Endothelial cell of umbilical vein (primary cell): ENCODE results near the gene MBD3. TPM values are rescaled to one million over a fixed set of nuclear protein-coding genes. Genes with fewer than 3 reads are reported as not detected.

Source experiments
- BruUV-seq: library from RNA; stranded (reverse); fragments of 400-500 nt; replicated peaks from 2 replicates; lab custom pipeline; 2021; lab: Mats Ljungman, UMichigan
- CTCF ChIA-PET: fragments of 300-600, 350-600 bp; sonication (Branson Sonifier 250); formaldehyde crosslinking; loops from one replicate; lab custom pipeline; 2021; ENCODE audit warnings: antibody characterized with exemption, inconsistent platforms; lab: Charles Lee
- POLR2A ChIA-PET: fragments of 300-600, 350-600 bp; sonication (Branson Sonifier 250); formaldehyde crosslinking; loops from one replicate; lab custom pipeline; 2021; ENCODE audit warnings: antibody characterized with exemption, inconsistent platforms; lab: Charles Lee
- DNase-seq: peaks from one replicate; pipeline ENCODE4 v3.0.0-alpha.2; 2011; ENCODE audit warnings: low read depth, low spot score
- FAIRE-seq: peaks from 2 replicates; lab custom pipeline; 2011; peaks lifted over from hg19 to GRCh38; lab: Jason Lieb, UNC
- H2AFZ ChIP-seq: 2 replicates; pipeline ENCODE4 v1.6.0; 2012; ENCODE audit warnings: low read depth, low read length, control low read depth, inconsistent platforms
- H3K27ac ChIP-seq: 2 replicates; pipeline ENCODE4 v1.5.1; 2011; ENCODE audit warnings: low read depth, mild to moderate bottlenecking, control low read depth, low read length, moderate library complexity; ENCODE audit not compliant: insufficient read depth
- H3K27me3 ChIP-seq, 2 experiments: 2 replicates each; pipeline versions ENCODE4 v1.6.0 to v1.6.1; 2011; ENCODE audit warnings: low read length in 2 of 2, mixed read lengths in 1 of 2; ENCODE audit not compliant: control insufficient read depth in 2 of 2, insufficient read depth in 2 of 2
- H3K36me3 ChIP-seq, 2 experiments: 2 replicates in 1 of 2; 3 replicates in 1 of 2; pipeline ENCODE4 v1.5.1; 2011; ENCODE audit warnings: low read length in 2 of 2, mild to moderate bottlenecking in 1 of 2, moderate library complexity in 1 of 2; ENCODE audit not compliant: control insufficient read depth in 2 of 2, insufficient read depth in 2 of 2; ENCODE audit errors: extremely low read depth in 1 of 2
- H3K4me1 ChIP-seq: 3 replicates; pipeline ENCODE4 v1.5.1; 2011; ENCODE audit warnings: mild to moderate bottlenecking, low read length; ENCODE audit not compliant: control insufficient read depth, insufficient read depth; ENCODE audit errors: extremely low read depth
- H3K4me2 ChIP-seq: 2 replicates; pipeline ENCODE4 v1.6.1; 2011; ENCODE audit warnings: low read length, control low read depth, mixed read lengths; ENCODE audit not compliant: insufficient read depth
- H3K4me3 ChIP-seq, 3 experiments: fragments of 200-600 bp in 1 of 3; sonication (generic), shearing (Covaris generic) in 1 of 3; replicated peaks in 1 of 3; 2 replicates each; pipeline ENCODE4 v1.5.1; 2011 to 2016; ENCODE audit warnings: control low read depth in 3 of 3, low read length in 3 of 3, mild to moderate bottlenecking in 2 of 3, inconsistent platforms in 1 of 3, low read depth in 1 of 3, moderate library complexity in 1 of 3; ENCODE audit not compliant: insufficient read depth in 1 of 3
- H3K79me2 ChIP-seq: 2 replicates; pipeline ENCODE4 v1.6.0; 2012; ENCODE audit warnings: low read length, inconsistent platforms; ENCODE audit not compliant: control insufficient read depth, insufficient read depth
- H3K9ac ChIP-seq: replicated peaks from 2 replicates; pipeline ENCODE3; 2011; ENCODE audit warnings: low read length, control low read depth; ENCODE audit not compliant: insufficient read depth; ENCODE audit errors: extremely low read depth
- H3K9me1 ChIP-seq: replicated peaks from 3 replicates; pipeline ENCODE4 v1.6.0; 2011; ENCODE audit warnings: mild to moderate bottlenecking, low read length; ENCODE audit not compliant: control insufficient read depth, insufficient read depth; ENCODE audit errors: extremely low read depth
- H3K9me3 ChIP-seq: replicated peaks from 2 replicates; pipeline ENCODE4 v1.5.1; 2012; ENCODE audit warnings: low read length, inconsistent platforms; ENCODE audit not compliant: control insufficient read depth, insufficient read depth
- H4K20me1 ChIP-seq: replicated peaks from 2 replicates; pipeline ENCODE3; 2011; ENCODE audit warnings: mild to moderate bottlenecking, low read length; ENCODE audit not compliant: control insufficient read depth, insufficient read depth; ENCODE audit errors: extremely low read depth
- CTCF ChIP-seq, 2 donors: IDR thresholded peaks; 1 replicate in 1 of 2; 2 replicates in 1 of 2; pipeline ENCODE4 v1.5.1; 2011; ENCODE audit warnings: low read length in 2 of 2, mild to moderate bottlenecking in 2 of 2, moderate library complexity in 2 of 2, control low read depth in 1 of 2, inconsistent platforms in 1 of 2, low read depth in 1 of 2; ENCODE audit not compliant: insufficient read depth in 1 of 2; ENCODE audit errors: extremely low read depth in 1 of 2
- EZH2 ChIP-seq: IDR thresholded peaks from 2 replicates; pipeline ENCODE4 v1.6.1; 2012; ENCODE audit warnings: borderline replicate concordance, low read depth, mild to moderate bottlenecking, moderate library complexity, low read length, inconsistent platforms; ENCODE audit not compliant: severe bottlenecking
- FOS ChIP-seq: IDR thresholded peaks from 2 replicates; pipeline ENCODE4 v1.6.1; 2011; ENCODE audit warnings: mild to moderate bottlenecking, low read length, moderate library complexity, borderline replicate concordance; ENCODE audit not compliant: insufficient read depth
- GATA2 ChIP-seq: IDR thresholded peaks from 2 replicates; pipeline ENCODE4 v1.7.0; 2011; ENCODE audit warnings: low read depth, mild to moderate bottlenecking, moderate library complexity, mixed read lengths, low read length; ENCODE audit not compliant: insufficient read length, insufficient read depth
- JUN ChIP-seq: IDR thresholded peaks from 2 replicates; pipeline ENCODE4 v1.6.1; 2011; ENCODE audit warnings: borderline replicate concordance, low read depth; ENCODE audit not compliant: insufficient read length, insufficient read depth
- MYC ChIP-seq: IDR thresholded peaks from one replicate; pipeline ENCODE4 v1.6.1; 2011; ENCODE audit warnings: mild to moderate bottlenecking, low read depth, low read length
- POLR2A ChIP-seq: IDR thresholded peaks from 2 replicates; pipeline ENCODE4 v1.6.1; 2012; ENCODE audit warnings: low read depth, mild to moderate bottlenecking, control low read depth, low read length
- POLR2AphosphoS5 ChIP-seq: IDR thresholded peaks from 2 replicates; pipeline ENCODE4 v1.6.1; 2012; ENCODE audit warnings: low read depth, mild to moderate bottlenecking, control low read depth, low read length, moderate library complexity; ENCODE audit not compliant: insufficient read depth
- dilution Hi-C: fragments of 300-500 bp; cut with MboI; formaldehyde crosslinking; loops from one replicate; pipeline ENCODE4 v1.15.0; 2019; ENCODE audit warnings: low sequenced_read_pairs; ENCODE audit not compliant: extremely low pct_ligation_motif_present
- intact Hi-C: fragments of 100-400 bp; cut with micrococcal nuclease; formaldehyde crosslinking; loops from one replicate; pipeline ENCODE4 v1.10.0; 2022
- polyA plus RNA-seq, 4 experiments: library from polyadenylated mRNA; depleted of rRNA in 3 of 4; stranded (reverse) in 3 of 4; unstranded in 1 of 4; fragments of >200 nt; gene quantifications; 2 replicates each; pipeline versions ENCODE4 v1.2.1 to v1.2.3, GENCODE V29; 2011 to 2012; ENCODE audit warnings: missing spikeins in 1 of 4
- total RNA-seq: library from RNA; stranded (reverse); gene quantifications from 2 replicates; pipeline ENCODE4 v1.2.3, GENCODE V29; 2021
- TF ChIP-seq, protein P1 (sequence below): IDR thresholded peaks from 2 replicates; pipeline ENCODE4 v1.6.1; 2011; ENCODE audit not compliant: insufficient read depth, insufficient read length

MBD3 gene
- total and polyA plus RNA-seq, 2 donors (not counting 3 experiments of a cell fraction or from before 2014, with no cell fraction given), result 96.8 to 120 TPM

DNA sequence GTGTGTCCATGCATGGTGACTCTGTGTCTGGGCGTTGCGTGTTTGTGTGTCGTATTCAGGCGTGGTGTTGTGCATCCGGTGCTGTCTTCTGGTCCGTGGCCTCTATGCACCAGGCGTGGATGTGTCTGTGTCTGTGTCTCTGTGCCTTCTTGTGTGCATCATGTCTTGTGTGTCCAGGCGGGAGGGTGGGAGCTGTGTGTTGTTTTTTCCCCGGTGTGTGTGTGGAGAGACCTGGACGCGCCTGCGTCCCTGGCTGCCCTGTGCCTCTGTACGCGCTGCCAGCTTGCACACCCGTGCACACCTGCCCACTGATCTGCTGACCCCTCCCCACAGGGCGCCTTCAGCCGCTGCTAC lies 67.7 kb downstream of the MBD3 start:
- Histone ChIP-seq H3K4me3 (no peak overlapping the region), H3K9ac (no peak overlapping the region), H4K20me1 (no peaks in the 10 kb centered on the region), H3K9me1 (no peaks in the 10 kb centered on the region), H3K27ac (no peak overlapping the region), H3K79me2 (no peaks in the 10 kb centered on the region), H3K27me3 (peaks cover 9 to 12% of the 10 kb centered on the region in 2 experiments), H2AFZ (no peak overlapping the region), H3K4me1 (no peaks in the 10 kb centered on the region), H3K36me3 (no peaks in the 10 kb centered on the region), H3K4me2 (no peak overlapping the region), H3K9me3 (no peaks in the 10 kb centered on the region)
- no peak for FAIRE-seq
- DNase-seq, result no peak
- CTCF ChIA-PET, result no interaction called here
- BruUV-seq, result no TSS peak
- POLR2A ChIA-PET, result no interaction called here
- TF ChIP-seq EZH2 (no peak), JUN (no peak), MYC (no peak), CTCF (IDR thresholded peaks at IDR 0.05; ENCODE audit: extremely low read depth in 1 of 2, insufficient read depth in 1 of 2, low read depth in 1 of 2, low read length in 2 of 2) (no peak), POLR2AphosphoS5 (no peak), FOS (no peak), POLR2A (no peak), GATA2 (no peak)
- TF ChIP-seq, protein P1, sequence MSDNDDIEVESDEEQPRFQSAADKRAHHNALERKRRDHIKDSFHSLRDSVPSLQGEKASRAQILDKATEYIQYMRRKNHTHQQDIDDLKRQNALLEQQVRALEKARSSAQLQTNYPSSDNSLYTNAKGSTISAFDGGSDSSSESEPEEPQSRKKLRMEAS, result no peak
- intact Hi-C loops (no loop called here), dilution Hi-C loops (no loop called here)
